ENCODE data around the gene MAP3K6.
"Not testable (repeated sequence)": the region's sequence is repeated elsewhere in the genome, so short reads cannot be mapped to it uniquely, and the experiment has no call there.

Gene MAP3K6

DNA sequence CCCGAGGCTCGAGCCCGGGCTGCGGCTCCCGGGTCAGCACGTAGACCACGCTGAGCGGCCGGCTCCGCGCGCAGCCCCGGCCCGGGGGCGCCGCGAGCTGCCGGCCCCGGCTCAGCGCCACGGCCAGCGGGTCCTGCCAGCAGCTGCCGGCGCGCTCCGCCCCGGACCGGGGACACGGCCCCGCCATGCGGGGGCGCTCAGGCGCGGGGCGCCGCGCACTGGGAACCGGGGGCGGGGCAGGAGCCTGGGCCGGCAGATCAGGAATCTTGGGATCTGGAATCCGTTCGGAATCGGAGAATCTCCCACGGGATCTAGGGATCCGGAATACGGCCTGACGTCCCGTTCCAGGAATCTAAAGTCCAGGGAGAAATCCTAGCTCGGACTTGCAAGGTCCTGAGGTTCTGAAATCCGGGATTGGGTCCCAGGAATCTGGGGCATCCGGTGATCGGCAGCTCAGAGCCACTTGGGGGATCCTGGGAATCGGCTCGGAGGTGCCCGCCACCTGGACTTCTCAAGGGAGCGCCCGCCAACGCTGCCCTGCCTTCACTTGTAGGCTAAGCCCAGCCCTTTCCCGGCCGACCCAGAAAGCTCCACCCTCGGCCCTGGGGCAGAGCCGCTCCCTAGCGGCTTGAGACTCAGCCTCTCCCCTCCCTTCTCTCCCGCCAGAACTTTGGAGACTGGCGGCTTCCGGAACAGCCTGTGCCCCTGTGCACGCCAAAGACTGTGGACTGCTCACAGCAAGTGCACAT lies at the start of gene MAP3K6:
Gene MAP3K6, minus strand, starts transcription at position 551 of the 749 bp plus-strand sequence. Its CDS starts 364 bp downstream, at position 187.
- Histone ChIP-seq H3K4me1 (ENCODE audit: insufficient read depth, low read length) (peaks cover 16% of the 10 kb centered on the region), H3K36me3 (ENCODE audit: insufficient read depth, low read length) (no peaks in the 10 kb centered on the region), H3K9me3 (ENCODE audit: control insufficient read depth, insufficient read depth, low read length) (no peaks in the 10 kb centered on the region), H3K9ac (ENCODE audit: low read depth, low read length) (peak within 1 kb of the TSS; percentile 67)

DNA sequence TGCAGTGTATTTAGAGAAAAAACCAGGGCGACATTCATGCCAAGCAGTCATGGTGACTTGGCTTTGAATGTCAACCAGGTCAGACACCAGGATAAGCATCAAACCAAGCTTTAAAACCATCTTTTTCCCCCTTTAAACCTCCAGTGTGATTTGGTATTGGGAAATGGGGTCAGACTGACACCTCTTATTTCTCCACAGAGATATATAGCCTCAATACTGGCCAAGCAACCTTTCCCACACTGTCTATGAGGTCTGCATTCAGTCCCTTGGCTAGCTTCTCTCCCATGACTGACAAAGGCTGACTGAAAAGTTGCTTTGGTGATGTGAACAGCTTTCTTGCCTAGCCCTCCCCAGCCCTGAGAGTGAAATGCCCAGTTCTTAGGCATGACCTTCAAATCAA lies 47.3 kb upstream of the MAP3K6 start:
- Histone ChIP-seq H3K4me1 (ENCODE audit: insufficient read depth, low read length) (peaks cover 15% of the 10 kb centered on the region), H3K9ac (ENCODE audit: low read depth, low read length) (no peak overlapping the region), H3K9me3 (ENCODE audit: control insufficient read depth, insufficient read depth, low read length) (no peaks in the 10 kb centered on the region), H3K36me3 (ENCODE audit: insufficient read depth, low read length) (peaks cover 47% of the 10 kb centered on the region)

- Histone ChIP-seq H3K4me1 (ENCODE audit: insufficient read depth, low read length) (peaks cover 4% of the 10 kb centered on the region; the same call in 1 of the 2 replicates), H3K36me3 (ENCODE audit: insufficient read depth, low read length) (peaks cover 47% of the 10 kb centered on the region), H3K9me3 (ENCODE audit: control insufficient read depth, insufficient read depth, low read length) (no peaks in the 10 kb centered on the region), H3K9ac (ENCODE audit: low read depth, low read length) (no peak overlapping the region)
These were observed 46.2 kb upstream of the MAP3K6 start for GRCh38 chr1:27413004-27413403.

- H3K9me3 ChIP-seq (ENCODE audit: control insufficient read depth, insufficient read depth, low read length) = no peaks in the 10 kb centered on the region
- H3K4me1 ChIP-seq (ENCODE audit: insufficient read depth, low read length) = no peaks in the 10 kb centered on the region
- H3K9ac ChIP-seq (ENCODE audit: low read depth, low read length) = no peak overlapping the region
- peaks cover 45% of the 10 kb centered on the region for H3K36me3 ChIP-seq (ENCODE audit: insufficient read depth, low read length)
These were observed 45.7 kb upstream of the MAP3K6 start for GRCh38 chr1:27412502-27412901.

- peaks cover 8% of the 10 kb centered on the region for H3K4me1 ChIP-seq (ENCODE audit: insufficient read depth, low read length)
- no peak overlapping the region for H3K9ac ChIP-seq (ENCODE audit: low read depth, low read length)
- H3K36me3 ChIP-seq (ENCODE audit: insufficient read depth, low read length) = peaks cover 37% of the 10 kb centered on the region
- H3K9me3 ChIP-seq (ENCODE audit: control insufficient read depth, insufficient read depth, low read length) = no peaks in the 10 kb centered on the region
These were observed 43.9 kb upstream of the MAP3K6 start for GRCh38 chr1:27410709-27411108.

- H3K4me1 ChIP-seq (ENCODE audit: insufficient read depth, low read length) = peaks cover 16% of the 10 kb centered on the region
- H3K9me3 ChIP-seq (ENCODE audit: control insufficient read depth, insufficient read depth, low read length) = no peaks in the 10 kb centered on the region
- peaks cover 30% of the 10 kb centered on the region for H3K36me3 ChIP-seq (ENCODE audit: insufficient read depth, low read length)
- no peak overlapping the region for H3K9ac ChIP-seq (ENCODE audit: low read depth, low read length)
These were observed 42.9 kb upstream of the MAP3K6 start for GRCh38 chr1:27409669-27410068.

DNA sequence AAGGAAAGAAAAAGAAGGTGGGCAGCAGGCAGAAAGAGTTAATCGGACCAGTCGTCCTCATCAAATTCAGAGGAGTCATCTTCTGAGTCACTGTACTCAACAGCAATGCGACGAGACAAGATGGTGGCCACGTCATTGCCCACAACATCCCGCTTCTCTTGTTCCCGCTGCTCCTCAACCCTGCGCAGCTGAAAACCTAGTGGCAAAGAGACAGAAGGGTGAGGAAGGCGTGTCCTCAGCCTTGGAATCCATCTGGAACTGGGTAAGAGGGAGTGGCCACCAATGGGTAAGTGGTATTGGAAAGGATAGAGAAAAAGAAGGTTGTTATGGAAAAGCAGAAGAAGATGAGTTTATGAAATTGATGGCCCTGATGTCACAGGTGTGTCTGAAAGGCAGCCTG lies 41.4 kb upstream of the MAP3K6 start:
- Histone ChIP-seq H3K9me3 (ENCODE audit: control insufficient read depth, insufficient read depth, low read length) (no peaks in the 10 kb centered on the region), H3K36me3 (ENCODE audit: insufficient read depth, low read length) (peaks cover 16% of the 10 kb centered on the region), H3K9ac (ENCODE audit: low read depth, low read length) (no peak overlapping the region), H3K4me1 (ENCODE audit: insufficient read depth, low read length) (peaks cover 31% of the 10 kb centered on the region)

DNA sequence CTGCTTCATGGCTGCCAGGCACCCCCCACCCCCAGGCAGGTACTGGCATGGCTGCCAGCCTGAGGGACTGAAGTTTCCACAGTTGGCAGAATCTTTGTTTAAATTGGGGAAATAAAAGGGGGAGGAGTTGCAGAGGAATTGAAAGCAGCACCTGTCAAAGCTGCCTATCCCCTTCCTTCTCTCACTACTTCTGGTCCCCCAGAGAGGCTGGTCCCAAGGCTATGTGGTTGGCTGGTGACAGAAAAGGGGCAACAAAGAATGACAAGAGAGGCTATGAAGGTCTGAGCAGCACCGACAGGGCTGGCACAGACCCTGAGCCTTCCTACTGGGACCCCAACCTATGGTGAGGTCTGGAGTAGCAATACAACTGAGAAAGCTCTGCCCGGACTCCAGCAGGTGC lies 40.0 kb upstream of the MAP3K6 start:
- H3K36me3 ChIP-seq (ENCODE audit: insufficient read depth, low read length); H3K9me3 ChIP-seq (ENCODE audit: control insufficient read depth, insufficient read depth, low read length); H3K9ac ChIP-seq (ENCODE audit: low read depth, low read length): not testable (repeated sequence)
- peaks cover 39% of the 10 kb centered on the region for H3K4me1 ChIP-seq (ENCODE audit: insufficient read depth, low read length)

- Histone ChIP-seq H3K4me1 (ENCODE audit: insufficient read depth, low read length) (peaks cover 39% of the 10 kb centered on the region), H3K36me3 (ENCODE audit: insufficient read depth, low read length) (peaks cover 3% of the 10 kb centered on the region; the same call in 1 of the 2 replicates), H3K9me3 (ENCODE audit: control insufficient read depth, insufficient read depth, low read length) (no peaks in the 10 kb centered on the region), H3K9ac (ENCODE audit: low read depth, low read length) (no peak overlapping the region)
These were observed 39.6 kb upstream of the MAP3K6 start for GRCh38 chr1:27406362-27406680.

GRCh38 chr1:27405598-27406361 lies 39.0 kb upstream of the MAP3K6 start:
- H3K9ac ChIP-seq (ENCODE audit: low read depth, low read length); H3K36me3 ChIP-seq (ENCODE audit: insufficient read depth, low read length); H3K9me3 ChIP-seq (ENCODE audit: control insufficient read depth, insufficient read depth, low read length): not testable (repeated sequence)
- peaks cover 39% of the 10 kb centered on the region for H3K4me1 ChIP-seq (ENCODE audit: insufficient read depth, low read length)

DNA sequence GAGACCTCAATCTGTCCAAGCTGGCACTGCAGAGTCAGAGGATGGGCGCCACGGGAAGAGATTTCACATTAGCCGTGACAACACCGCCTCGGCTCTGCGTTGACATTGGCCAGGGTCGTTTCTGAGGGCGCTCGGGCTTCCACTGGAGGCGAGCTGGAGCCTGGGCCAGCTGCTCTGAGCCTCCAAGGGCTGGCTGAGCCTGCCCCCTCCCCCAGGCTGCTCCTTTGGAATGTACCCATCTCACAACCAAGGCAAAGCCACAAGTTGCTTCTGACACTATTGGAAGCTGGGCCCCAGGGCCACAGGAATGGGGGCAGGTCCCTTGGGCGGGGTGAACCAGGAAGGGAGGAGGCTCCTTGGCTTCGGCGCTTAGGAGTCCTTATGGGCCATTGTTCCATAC lies 38.3 kb upstream of the MAP3K6 start:
- Histone ChIP-seq H3K4me1 (ENCODE audit: insufficient read depth, low read length) (peaks cover 40% of the 10 kb centered on the region), H3K9ac (ENCODE audit: low read depth, low read length) (no peak overlapping the region), H3K36me3 (ENCODE audit: insufficient read depth, low read length) (peaks cover 3% of the 10 kb centered on the region; the same call in 1 of the 2 replicates), H3K9me3 (ENCODE audit: control insufficient read depth, insufficient read depth, low read length) (no peaks in the 10 kb centered on the region)

- peaks cover 3% of the 10 kb centered on the region; the same call in 1 of the 2 replicates for H3K36me3 ChIP-seq (ENCODE audit: insufficient read depth, low read length)
- peaks cover 48% of the 10 kb centered on the region for H3K4me1 ChIP-seq (ENCODE audit: insufficient read depth, low read length)
- no peaks in the 10 kb centered on the region for H3K9me3 ChIP-seq (ENCODE audit: control insufficient read depth, insufficient read depth, low read length)
- no peak overlapping the region for H3K9ac ChIP-seq (ENCODE audit: low read depth, low read length)
These were observed 37.2 kb upstream of the MAP3K6 start for GRCh38 chr1:27403931-27404330.

- Histone ChIP-seq H3K9me3 (ENCODE audit: control insufficient read depth, insufficient read depth, low read length) (no peaks in the 10 kb centered on the region), H3K9ac (ENCODE audit: low read depth, low read length) (no peak overlapping the region), H3K4me1 (ENCODE audit: insufficient read depth, low read length) (peaks cover 55% of the 10 kb centered on the region), H3K36me3 (ENCODE audit: insufficient read depth, low read length) (peaks cover 3% of the 10 kb centered on the region; the same call in 1 of the 2 replicates)
These were observed 36.4 kb upstream of the MAP3K6 start for GRCh38 chr1:27403065-27403726.

- Histone ChIP-seq H3K9me3 (ENCODE audit: control insufficient read depth, insufficient read depth, low read length) (no peaks in the 10 kb centered on the region), H3K9ac (ENCODE audit: low read depth, low read length) (no peak overlapping the region), H3K4me1 (ENCODE audit: insufficient read depth, low read length) (peaks cover 59% of the 10 kb centered on the region), H3K36me3 (ENCODE audit: insufficient read depth, low read length) (no peaks in the 10 kb centered on the region)
These were observed 35.6 kb upstream of the MAP3K6 start for GRCh38 chr1:27402349-27402754.

Measured in ES-I3 (cell line).